ENCODE measurements around the gene TPRN. TPM values are rescaled to one million over a fixed set of nuclear protein-coding genes. Genes with fewer than 3 reads are reported as not detected.

TPRN gene
- total and polyA plus RNA-seq, 4 donors: 6.7 to 30.8 (median 17.0) TPM

GRCh38 chr9:137236238-137236935 is 35.8 kb upstream of the TPRN start:
- peak in 2 of 6 donors; percentile 82 to 83 for DNase-seq (ENCODE audit: low read depth in 4 of 6, low spot score in 6 of 6)
- Histone ChIP-seq H3K4me3 (ENCODE audit: low read depth, low read length) (no peak overlapping the region), H3K36me3 (ENCODE audit: control insufficient read depth, insufficient read depth, low read length) (peaks cover 43% of the 10 kb centered on the region), H3K27ac (ENCODE audit: low read depth, low read length) (no peak overlapping the region), H3K27me3 (ENCODE audit: control insufficient read depth, insufficient read depth, low read length) (no peaks in the 10 kb centered on the region), H3K9me3 (ENCODE audit: control insufficient read depth, insufficient read depth, low read length) (no peaks in the 10 kb centered on the region), H3K4me1 (ENCODE audit: control insufficient read depth, insufficient read depth, low read length) (peaks cover 52% of the 10 kb centered on the region)
- WGBS (ENCODE audit: insufficient coverage): 14% methylated on average over 28 of the region's 31 CpGs

GRCh38 chr9:137235424-137236237 is 35.1 kb upstream of the TPRN start:
- no peaks in the 10 kb centered on the region for H3K9me3 ChIP-seq (ENCODE audit: control insufficient read depth, insufficient read depth, low read length)
- peaks cover 43% of the 10 kb centered on the region for H3K36me3 ChIP-seq (ENCODE audit: control insufficient read depth, insufficient read depth, low read length)
- 75% methylated on average over 32 of the region's 35 CpGs for WGBS (ENCODE audit: insufficient coverage)
- DNase-seq (ENCODE audit: low read depth in 4 of 6, low spot score in 6 of 6): no peak
- peaks cover 52% of the 10 kb centered on the region for H3K4me1 ChIP-seq (ENCODE audit: control insufficient read depth, insufficient read depth, low read length)
- H3K27me3 ChIP-seq (ENCODE audit: control insufficient read depth, insufficient read depth, low read length): no peaks in the 10 kb centered on the region
- no peak overlapping the region for H3K4me3 ChIP-seq (ENCODE audit: low read depth, low read length)
- H3K27ac ChIP-seq (ENCODE audit: low read depth, low read length): no peak overlapping the region

- H3K4me3 ChIP-seq (ENCODE audit: low read depth, low read length): no peak overlapping the region
- H3K27ac ChIP-seq (ENCODE audit: low read depth, low read length): no peak overlapping the region
- H3K9me3 ChIP-seq (ENCODE audit: control insufficient read depth, insufficient read depth, low read length): no peaks in the 10 kb centered on the region
- 82% methylated on average over 17 of the region's 18 CpGs for WGBS (ENCODE audit: insufficient coverage)
- H3K27me3 ChIP-seq (ENCODE audit: control insufficient read depth, insufficient read depth, low read length): no peaks in the 10 kb centered on the region
- no peak for DNase-seq (ENCODE audit: low read depth in 4 of 6, low spot score in 6 of 6)
- peaks cover 49% of the 10 kb centered on the region for H3K4me1 ChIP-seq (ENCODE audit: control insufficient read depth, insufficient read depth, low read length)
- peaks cover 43% of the 10 kb centered on the region for H3K36me3 ChIP-seq (ENCODE audit: control insufficient read depth, insufficient read depth, low read length)
These were observed 34.4 kb upstream of the TPRN start for GRCh38 chr9:137234758-137235423.

- no peaks in the 10 kb centered on the region for H3K9me3 ChIP-seq (ENCODE audit: control insufficient read depth, insufficient read depth, low read length)
- peaks cover 43% of the 10 kb centered on the region for H3K36me3 ChIP-seq (ENCODE audit: control insufficient read depth, insufficient read depth, low read length)
- no peak overlapping the region for H3K4me3 ChIP-seq (ENCODE audit: low read depth, low read length)
- no peak for DNase-seq (ENCODE audit: low read depth in 4 of 6, low spot score in 6 of 6)
- peaks cover 42% of the 10 kb centered on the region for H3K4me1 ChIP-seq (ENCODE audit: control insufficient read depth, insufficient read depth, low read length)
- no peak overlapping the region for H3K27ac ChIP-seq (ENCODE audit: low read depth, low read length)
- no peaks in the 10 kb centered on the region for H3K27me3 ChIP-seq (ENCODE audit: control insufficient read depth, insufficient read depth, low read length)
- 62% methylated on average over 37 of the region's 40 CpGs for WGBS (ENCODE audit: insufficient coverage)
These were observed 33.6 kb upstream of the TPRN start for GRCh38 chr9:137234055-137234697.

GRCh38 chr9:137233143-137233980 is 32.8 kb upstream of the TPRN start:
- no peak overlapping the region for H3K4me3 ChIP-seq (ENCODE audit: low read depth, low read length)
- WGBS (ENCODE audit: insufficient coverage): 82% methylated on average over 35 of the region's 40 CpGs
- H3K36me3 ChIP-seq (ENCODE audit: control insufficient read depth, insufficient read depth, low read length): peaks cover 36% of the 10 kb centered on the region
- H3K27me3 ChIP-seq (ENCODE audit: control insufficient read depth, insufficient read depth, low read length): no peaks in the 10 kb centered on the region
- no peak for DNase-seq (ENCODE audit: low read depth in 4 of 6, low spot score in 6 of 6)
- H3K4me1 ChIP-seq (ENCODE audit: control insufficient read depth, insufficient read depth, low read length): peaks cover 33% of the 10 kb centered on the region
- H3K9me3 ChIP-seq (ENCODE audit: control insufficient read depth, insufficient read depth, low read length): no peaks in the 10 kb centered on the region
- no peak overlapping the region for H3K27ac ChIP-seq (ENCODE audit: low read depth, low read length)

- no peaks in the 10 kb centered on the region for H3K9me3 ChIP-seq (ENCODE audit: control insufficient read depth, insufficient read depth, low read length)
- WGBS (ENCODE audit: insufficient coverage): 80% methylated on average over 24 of the region's 24 CpGs
- no peaks in the 10 kb centered on the region for H3K27me3 ChIP-seq (ENCODE audit: control insufficient read depth, insufficient read depth, low read length)
- DNase-seq (ENCODE audit: low read depth in 4 of 6, low spot score in 6 of 6): no peak
- H3K27ac ChIP-seq (ENCODE audit: low read depth, low read length): no peak overlapping the region
- peaks cover 28% of the 10 kb centered on the region for H3K36me3 ChIP-seq (ENCODE audit: control insufficient read depth, insufficient read depth, low read length)
- H3K4me3 ChIP-seq (ENCODE audit: low read depth, low read length): no peak overlapping the region
- peaks cover 27% of the 10 kb centered on the region for H3K4me1 ChIP-seq (ENCODE audit: control insufficient read depth, insufficient read depth, low read length)
These were observed 32.0 kb upstream of the TPRN start for GRCh38 chr9:137232510-137232909.

- Histone ChIP-seq H3K9me3 (ENCODE audit: control insufficient read depth, insufficient read depth, low read length) (no peaks in the 10 kb centered on the region), H3K27me3 (ENCODE audit: control insufficient read depth, insufficient read depth, low read length) (no peaks in the 10 kb centered on the region), H3K36me3 (ENCODE audit: control insufficient read depth, insufficient read depth, low read length) (peaks cover 27% of the 10 kb centered on the region), H3K4me3 (ENCODE audit: low read depth, low read length) (no peak overlapping the region), H3K4me1 (ENCODE audit: control insufficient read depth, insufficient read depth, low read length) (peaks cover 27% of the 10 kb centered on the region), H3K27ac (ENCODE audit: low read depth, low read length) (no peak overlapping the region)
- no peak for DNase-seq (ENCODE audit: low read depth in 4 of 6, low spot score in 6 of 6)
- WGBS (ENCODE audit: insufficient coverage): 84% methylated on average over 5 of the region's 10 CpGs
These were observed 31.6 kb upstream of the TPRN start for GRCh38 chr9:137232101-137232500.

GRCh38 chr9:137231372-137232039 is 31.0 kb upstream of the TPRN start:
- H3K4me1 ChIP-seq (ENCODE audit: control insufficient read depth, insufficient read depth, low read length): peaks cover 21% of the 10 kb centered on the region

More at GRCh38 chr9:137231372-137232039, 31.0 kb upstream of the TPRN start:
- Histone ChIP-seq H3K9me3 (ENCODE audit: control insufficient read depth, insufficient read depth, low read length) (no peaks in the 10 kb centered on the region), H3K4me3 (ENCODE audit: low read depth, low read length) (no peak overlapping the region), H3K36me3 (ENCODE audit: control insufficient read depth, insufficient read depth, low read length) (peaks cover 21% of the 10 kb centered on the region), H3K27ac (ENCODE audit: low read depth, low read length) (no peak overlapping the region), H3K27me3 (ENCODE audit: control insufficient read depth, insufficient read depth, low read length) (no peaks in the 10 kb centered on the region)
- WGBS (ENCODE audit: insufficient coverage): 93% methylated on average over 15 of the region's 23 CpGs
- DNase-seq (ENCODE audit: low read depth in 4 of 6, low spot score in 6 of 6): no peak
